LNCAP (cell line): ENCODE data around the gene FAP.

Source experiments
- CTCF ChIP-seq: fragments of 450-650 bp; IDR thresholded peaks from 2 replicates; pipeline ENCODE4 v1.5.1; 2017; ENCODE audit warnings: mild to moderate bottlenecking

The FAP gene, protein sequence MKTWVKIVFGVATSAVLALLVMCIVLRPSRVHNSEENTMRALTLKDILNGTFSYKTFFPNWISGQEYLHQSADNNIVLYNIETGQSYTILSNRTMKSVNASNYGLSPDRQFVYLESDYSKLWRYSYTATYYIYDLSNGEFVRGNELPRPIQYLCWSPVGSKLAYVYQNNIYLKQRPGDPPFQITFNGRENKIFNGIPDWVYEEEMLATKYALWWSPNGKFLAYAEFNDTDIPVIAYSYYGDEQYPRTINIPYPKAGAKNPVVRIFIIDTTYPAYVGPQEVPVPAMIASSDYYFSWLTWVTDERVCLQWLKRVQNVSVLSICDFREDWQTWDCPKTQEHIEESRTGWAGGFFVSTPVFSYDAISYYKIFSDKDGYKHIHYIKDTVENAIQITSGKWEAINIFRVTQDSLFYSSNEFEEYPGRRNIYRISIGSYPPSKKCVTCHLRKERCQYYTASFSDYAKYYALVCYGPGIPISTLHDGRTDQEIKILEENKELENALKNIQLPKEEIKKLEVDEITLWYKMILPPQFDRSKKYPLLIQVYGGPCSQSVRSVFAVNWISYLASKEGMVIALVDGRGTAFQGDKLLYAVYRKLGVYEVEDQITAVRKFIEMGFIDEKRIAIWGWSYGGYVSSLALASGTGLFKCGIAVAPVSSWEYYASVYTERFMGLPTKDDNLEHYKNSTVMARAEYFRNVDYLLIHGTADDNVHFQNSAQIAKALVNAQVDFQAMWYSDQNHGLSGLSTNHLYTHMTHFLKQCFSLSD

DNA sequence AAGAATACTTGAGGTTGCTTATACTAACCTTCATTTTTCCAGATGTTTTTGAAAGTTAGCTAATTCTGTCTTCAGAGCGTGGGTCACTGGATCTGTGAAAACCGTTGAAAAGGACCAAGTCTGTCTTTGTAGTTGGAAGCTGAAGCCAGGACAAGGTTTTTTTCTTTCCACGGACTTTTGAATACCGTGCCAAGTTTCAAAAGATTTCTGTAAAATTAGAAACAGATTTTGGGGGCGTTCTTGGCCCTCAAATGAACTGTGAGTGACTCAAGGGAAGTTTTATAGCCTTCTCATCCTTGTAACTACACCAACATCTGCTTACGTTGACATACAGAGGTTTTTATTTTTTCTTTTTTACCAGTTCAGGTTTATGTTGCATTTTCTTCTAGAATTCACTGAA is at the start of gene FAP:
Gene FAP (minus strand): TSS at position 152 of the 400 bp plus-strand sequence. CDS start 118 bp downstream, at position 34.
- TF ChIP-seq CTCF, result no peak

DNA sequence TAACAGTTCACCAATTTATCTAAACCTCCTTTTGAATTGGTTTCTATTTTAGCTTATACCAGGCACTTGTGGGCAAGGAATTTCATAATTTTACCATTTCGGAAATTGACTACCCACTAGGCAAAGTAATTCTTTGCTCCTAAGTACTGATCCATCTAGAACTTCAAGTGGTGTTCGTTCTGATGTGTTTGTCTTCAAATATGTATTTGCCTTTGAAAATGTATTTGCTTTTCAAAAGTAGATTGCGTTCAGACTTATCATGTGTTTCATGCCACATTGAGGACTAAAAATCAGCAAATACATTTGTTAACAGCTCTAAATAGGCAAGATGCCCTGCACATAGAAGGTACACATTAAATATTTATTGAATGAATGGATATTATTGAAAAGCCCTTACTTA is 48.5 kb upstream of the FAP start:
- no peak for TF ChIP-seq CTCF

GRCh38 chr2:162282765-162283425 is 39.6 kb upstream of the FAP start:
- TF ChIP-seq CTCF, result no peak

DNA sequence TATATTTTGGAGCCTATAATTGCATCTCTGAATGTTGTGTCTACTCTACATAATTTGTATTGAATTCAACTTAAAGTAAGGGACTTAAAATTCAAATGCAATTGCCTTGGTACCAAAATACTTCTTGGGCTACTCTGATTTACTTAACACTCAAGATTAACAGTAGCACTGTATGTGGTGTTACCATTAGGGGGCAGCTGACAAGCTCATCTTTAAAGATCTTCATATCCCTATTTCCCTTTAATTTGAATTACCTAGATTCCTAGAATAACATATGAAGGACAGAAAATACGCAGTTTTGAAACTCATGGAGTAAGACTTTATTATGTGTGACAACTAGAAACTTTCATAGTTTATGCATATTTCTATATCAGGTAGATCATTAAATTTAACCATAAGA is 37.4 kb upstream of the FAP start:
- no peak for TF ChIP-seq CTCF

DNA sequence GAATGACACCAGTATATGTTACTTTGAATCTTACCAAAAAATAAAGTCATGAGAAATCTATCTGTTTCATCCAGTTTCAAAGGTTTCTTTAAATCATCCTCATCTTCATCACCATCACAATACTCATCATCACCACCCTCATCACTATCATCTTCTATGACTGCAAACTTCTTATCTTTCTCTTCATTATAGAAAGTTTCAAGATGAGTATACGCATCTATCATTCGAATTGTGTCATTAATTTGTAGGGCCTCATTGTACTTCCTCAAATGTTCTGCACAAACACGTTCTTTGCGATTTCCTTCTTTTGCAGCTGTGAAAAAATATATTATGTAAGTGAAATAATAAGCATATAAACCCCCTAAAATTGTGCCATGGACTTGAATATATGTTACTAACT is 34.1 kb upstream of the FAP start:
- no peak for TF ChIP-seq CTCF

DNA sequence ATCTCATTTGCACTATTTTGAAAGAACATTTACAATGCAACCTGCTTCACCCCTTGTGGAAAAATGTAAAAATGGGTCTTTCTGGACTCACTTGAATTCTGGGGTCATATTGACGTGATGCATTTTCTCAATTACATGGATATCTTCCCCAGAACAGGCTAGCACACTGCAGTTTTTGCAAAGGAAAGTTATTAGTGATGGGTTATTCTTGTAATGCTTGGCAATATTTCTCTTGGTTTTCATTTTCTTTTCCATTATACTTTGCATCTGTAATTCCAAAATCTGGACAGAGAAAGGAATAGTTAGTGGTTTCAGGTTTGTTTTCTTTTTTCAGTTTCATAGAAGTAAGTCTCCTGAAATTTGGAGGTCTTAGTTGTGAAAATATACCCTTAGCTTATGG is 24.8 kb upstream of the FAP start:
- no peak for TF ChIP-seq CTCF

DNA sequence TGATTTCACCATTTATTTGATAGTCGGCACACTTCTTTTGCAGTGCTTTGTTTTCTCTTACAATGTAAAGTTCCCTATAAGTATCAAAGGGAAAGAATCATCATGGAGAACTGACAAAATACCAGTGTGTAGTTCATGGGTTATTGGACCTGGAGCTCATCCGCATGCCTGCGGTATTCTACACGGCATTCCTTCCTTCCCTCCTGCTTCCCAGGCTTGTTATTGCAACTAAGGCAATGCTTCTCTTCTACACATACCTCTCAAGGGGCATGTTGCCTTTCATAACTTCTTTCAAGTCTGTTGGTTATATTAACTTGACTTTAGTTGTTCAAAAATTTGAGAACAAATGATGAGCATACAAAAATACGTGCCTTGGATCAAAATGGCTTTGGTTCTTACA is 24.3 kb upstream of the FAP start:
- TF ChIP-seq CTCF, result no peak
